HG03045 (cell line): ENCODE results near the gene ILF2.
"Not testable (repeated sequence)": the region's sequence is repeated elsewhere in the genome, so short reads cannot be mapped to it uniquely, and the experiment has no call there.

Source experiments
- ATAC-seq: cut with Tn5 transposase; IDR thresholded peaks from one replicate; pipeline ENCODE4 v1.9.1; 2021; ENCODE audit warnings: mild to moderate bottlenecking, moderate library complexity; ENCODE audit not compliant: unreplicated experiment

Gene ILF2

DNA sequence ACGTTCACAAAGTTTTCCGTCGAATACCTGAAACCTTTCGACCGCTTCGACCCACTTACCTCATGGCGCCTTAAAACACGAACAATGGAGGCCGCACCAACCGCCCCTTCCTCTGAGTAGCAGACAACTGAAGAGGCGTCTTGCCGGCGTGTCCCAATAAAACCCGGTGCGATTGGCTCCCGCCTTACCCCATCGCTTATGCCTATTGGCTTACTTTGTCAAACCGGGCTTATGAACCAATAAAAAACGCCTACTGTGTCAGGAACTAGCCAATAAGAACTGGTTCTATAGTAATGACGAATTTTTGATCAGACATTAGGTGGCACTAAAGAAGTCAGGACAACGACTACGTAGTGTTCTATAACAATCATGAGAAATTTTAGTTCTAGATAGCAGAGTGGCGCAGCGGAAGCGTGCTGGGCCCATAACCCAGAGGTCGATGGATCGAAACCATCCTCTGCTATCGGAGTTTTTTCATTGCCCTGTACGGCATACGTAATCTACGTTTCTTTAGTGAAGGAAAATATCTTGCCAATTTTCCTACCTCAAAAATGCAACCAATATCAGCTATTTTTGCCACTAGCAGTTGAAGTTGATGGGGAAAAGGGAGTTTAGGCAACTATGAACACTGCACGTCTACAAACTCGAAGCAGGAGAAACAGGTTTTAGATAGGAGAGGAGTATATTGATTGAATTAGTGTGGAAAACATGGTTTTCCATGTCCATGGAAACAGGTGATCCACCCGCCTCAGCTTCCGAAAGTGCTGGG, at the start of gene ILF2:
Gene ILF2, minus strand, starts transcription at position 135 of the 769 bp plus-strand sequence. Its CDS starts 71 bp downstream, at position 64.
- peak; percentile 87 for ATAC-seq

DNA sequence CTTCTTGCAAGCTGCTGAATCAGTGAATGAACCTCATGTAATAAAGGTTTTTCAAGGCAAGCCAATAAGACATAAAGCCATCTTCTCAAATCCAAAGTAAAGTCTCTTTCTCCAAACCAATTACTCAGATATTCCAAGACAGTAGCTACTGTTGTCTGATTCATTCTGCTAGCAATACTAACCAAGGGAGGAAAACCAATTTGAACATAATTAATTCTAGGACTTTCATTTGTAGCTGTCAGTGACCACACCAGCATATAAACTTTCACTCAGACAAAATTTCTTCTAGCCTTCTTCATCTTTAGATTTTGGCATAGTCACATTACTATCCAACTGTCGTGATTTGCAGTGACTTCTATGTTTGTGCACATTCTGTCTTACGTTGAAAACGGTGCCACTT, 46.5 kb upstream of the ILF2 start:
- no peak for ATAC-seq

DNA sequence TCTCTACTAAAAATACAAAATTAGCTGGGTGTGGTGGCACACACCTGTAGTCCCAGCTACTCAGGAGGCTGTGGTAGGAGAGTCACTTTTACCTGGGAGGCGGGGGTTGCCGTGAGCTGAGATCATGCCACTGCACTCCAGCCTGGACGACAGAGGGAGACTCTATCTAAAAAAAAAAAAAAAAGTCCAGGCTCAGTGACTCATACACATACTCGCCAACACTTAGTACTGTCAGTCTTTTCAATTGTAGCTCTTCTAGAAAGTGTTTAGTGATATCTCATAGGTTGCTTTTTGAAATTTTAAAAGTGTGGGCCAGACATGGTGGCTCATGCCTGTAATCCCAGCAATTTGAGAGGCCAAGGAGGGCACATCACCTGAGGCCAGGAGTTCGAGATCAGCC, 45.4 kb upstream of the ILF2 start:
- ATAC-seq = not testable (repeated sequence)

DNA sequence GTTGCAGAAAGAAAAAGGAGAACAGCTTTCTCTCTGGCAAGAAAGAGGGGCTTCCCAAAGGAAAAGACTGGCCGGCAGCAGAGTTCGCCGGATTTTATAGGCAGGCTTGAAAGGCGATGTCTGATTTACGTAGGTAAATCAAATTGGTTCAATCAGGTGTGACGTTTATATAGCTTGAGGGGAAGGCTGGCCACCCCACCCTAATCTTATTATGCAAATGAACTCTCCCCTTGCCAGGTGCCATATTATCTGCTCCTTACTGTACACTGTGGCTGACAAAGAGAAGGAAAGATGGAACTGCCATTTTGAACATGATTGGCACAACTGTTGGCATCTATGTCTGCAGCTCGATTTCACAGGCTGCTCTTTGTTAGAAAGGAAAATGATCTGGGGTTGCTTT, 40.2 kb upstream of the ILF2 start:
- no peak for ATAC-seq

DNA sequence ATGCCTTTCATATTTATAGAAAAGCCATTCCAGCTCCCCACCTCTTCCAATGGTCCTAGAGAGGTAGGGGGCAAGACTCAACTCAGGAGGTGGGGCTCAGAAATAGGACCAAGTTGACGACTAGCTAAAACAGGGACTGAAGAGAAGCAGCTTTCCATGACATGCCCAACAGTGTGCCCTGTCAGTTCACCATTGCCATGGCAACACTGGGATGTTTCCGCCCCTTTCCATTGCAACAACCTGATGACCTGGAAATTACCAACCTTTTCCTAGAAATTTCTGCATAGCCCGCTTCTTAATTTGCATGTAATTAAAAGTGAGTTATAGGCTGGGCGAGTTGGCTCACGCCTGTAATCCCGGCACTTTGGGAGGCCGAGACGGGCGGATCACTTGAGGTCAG, 34.7 kb upstream of the ILF2 start:
- no peak for ATAC-seq

DNA sequence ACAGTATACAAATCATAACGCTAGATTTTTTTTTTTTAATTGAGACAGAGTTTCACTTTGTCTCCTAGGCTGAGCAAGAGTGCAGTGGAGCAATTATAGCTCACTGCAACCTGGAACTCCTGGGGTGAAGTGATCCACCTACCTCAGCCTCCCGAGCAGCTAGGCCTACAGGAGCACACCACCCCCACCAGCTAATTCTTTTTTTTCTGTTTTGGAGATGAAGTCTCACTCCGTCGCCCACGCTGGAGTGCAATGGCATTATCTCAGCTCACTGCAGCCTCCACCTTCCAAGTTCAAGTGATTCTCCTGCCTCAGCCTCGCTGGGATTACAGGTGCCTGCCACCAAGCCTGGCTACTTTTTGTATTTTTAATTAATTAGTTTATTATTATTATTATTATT, 29.0 kb upstream of the ILF2 start:
- no peak for ATAC-seq

DNA sequence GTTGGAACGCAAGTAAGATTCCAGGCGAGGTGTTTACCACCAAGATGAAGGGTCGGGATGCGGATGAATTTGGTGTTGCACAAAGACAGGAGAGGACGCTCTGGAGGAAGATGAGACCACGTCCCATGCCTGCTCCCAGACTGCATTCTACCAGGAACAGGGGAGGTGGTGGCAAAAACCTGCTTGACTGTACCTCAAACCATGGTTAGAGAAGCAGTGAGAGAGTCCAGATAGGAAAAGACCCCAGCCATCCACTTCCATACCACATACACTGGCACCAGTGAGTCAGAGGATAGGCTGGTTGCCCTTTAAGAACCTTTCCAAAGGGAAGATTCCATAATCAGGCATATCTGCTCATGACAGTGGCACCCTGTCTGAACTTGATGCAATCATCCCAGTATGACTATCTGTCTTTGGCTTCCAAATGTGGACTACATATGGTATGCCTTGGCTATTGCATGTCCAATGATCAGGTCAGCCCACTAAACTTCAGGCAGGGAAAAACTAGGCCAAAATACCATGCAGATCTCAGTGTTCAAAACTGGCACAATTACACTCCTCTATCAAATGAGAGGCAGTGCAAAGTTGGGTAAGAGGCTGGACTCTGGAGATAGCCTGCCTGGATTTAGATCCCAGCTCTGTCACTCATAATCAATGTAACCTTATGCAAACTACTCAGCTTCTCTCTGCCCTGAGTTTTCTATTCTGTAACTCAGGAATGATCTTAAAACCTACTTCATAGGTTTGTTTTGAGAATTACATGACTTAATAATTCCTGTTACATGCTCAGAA, 28.3 kb upstream of the ILF2 start:
- no peak for ATAC-seq

DNA sequence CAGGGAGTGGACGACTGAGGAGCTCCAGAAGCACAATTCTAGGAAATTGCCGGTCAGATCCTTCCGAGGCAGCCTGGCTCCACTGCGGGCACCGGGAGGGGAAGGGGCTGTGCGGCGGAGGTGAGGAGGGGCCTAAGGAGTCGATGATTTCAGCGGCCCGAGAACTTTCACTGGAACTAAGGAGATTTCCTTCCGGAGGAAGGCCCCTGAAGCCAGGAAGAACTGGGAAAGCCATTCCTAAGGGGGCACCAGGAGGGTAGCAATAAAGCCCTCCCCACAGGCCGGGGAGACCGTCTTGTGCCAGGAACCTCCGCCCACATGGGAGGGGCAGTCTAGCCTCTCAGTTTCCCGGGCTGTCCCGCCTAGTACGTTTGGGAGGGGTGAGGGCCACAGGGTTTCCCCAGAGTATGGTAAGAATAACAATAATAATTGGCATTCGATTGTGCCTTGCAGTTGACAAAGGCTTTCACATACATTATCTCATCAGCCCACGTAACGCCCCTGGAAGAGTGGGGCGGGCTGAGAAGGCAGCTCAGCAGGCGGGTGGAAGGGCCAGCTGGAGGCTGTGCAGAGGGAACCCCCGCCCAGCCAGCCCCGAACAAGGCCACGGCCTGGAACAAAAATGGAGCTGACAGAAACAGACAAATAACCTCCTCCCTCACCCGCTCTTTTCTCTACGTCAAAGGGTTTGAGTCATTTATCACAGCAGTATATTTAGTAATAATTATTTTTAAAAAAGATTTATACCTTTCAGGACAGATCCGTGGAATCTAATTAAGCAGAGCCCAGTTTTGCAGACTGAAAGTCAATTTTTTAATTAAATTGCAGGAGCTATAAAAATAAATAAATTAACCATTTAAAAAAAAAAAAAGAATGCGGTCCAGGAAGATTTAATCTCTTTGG, 27.5 kb upstream of the ILF2 start:
- ATAC-seq = no peak

DNA sequence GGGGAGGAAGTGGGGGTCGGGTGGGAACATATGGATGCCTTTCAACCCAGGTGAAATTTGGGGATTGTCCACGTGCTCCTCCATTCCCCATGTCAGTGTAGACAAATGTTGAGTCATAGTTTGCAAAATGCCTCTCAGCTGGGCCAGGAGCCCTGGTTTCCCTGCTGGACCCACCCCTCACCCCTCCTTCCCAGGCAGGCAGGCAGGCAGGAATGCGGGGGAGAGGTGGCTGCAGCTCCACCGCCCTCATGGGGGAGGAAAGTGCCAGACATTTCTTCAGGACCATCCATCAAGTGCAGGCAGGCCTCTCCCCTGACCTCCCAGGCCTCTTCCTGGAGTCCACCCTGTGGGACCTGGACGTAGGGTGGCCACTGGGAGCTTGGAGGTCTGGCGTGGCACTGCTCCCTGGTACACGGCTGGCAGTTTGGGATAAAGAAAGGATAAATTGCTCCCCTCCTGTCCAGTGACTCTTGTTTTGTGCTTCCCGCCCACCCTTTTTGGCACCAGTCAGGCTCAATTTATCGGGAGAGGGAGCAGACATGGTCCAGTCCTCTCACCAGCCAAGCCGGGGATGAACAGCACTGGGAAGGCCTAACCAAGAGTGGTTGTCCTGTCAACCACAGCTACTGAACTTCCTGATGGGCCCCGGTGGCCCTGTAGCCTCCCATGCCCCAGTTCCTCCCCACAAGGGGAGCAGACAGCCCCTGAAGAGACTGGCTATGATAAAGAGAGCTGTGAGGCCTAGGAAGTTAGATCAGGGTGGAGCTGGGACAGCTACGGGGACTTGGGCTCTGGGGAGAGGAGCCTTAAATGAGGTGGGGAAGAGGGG, 26.6 kb upstream of the ILF2 start:
- ATAC-seq = no peak

DNA sequence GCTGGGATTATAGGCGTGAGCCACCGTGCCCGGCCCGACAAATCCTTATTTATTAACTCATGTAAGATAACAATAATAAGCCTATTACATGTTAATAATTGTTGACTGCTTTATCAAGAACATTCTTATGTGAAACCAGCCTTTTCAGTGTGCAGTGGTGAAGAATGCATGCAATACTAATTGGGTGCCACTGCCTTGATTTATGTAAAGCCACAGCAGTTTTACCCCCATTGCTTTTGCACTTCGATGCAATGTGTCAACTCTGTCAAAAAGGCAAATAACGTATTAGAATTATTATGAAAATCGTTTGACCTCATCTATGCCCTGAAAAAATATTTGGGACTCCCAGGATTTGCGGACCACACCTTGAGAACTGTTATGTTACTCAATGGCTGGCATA, 25.9 kb upstream of the ILF2 start:
- no peak for ATAC-seq

DNA sequence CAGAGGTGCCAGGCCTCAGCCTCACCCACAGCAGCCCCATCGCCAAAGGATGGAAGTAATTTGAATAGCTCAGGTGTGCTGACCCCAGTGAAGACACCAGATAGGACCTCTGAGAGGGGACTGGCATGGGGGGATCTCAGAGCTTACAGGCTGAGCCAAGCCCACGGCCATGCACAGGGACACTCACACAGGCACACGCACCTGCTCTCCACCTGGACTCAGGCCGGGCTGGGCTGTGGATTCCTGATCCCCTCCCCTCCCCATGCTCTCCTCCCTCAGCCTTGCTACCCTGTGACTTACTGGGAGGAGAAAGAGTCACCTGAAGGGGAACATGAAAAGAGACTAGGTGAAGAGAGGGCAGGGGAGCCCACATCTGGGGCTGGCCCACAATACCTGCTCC, 22.7 kb upstream of the ILF2 start:
- no peak for ATAC-seq

DNA sequence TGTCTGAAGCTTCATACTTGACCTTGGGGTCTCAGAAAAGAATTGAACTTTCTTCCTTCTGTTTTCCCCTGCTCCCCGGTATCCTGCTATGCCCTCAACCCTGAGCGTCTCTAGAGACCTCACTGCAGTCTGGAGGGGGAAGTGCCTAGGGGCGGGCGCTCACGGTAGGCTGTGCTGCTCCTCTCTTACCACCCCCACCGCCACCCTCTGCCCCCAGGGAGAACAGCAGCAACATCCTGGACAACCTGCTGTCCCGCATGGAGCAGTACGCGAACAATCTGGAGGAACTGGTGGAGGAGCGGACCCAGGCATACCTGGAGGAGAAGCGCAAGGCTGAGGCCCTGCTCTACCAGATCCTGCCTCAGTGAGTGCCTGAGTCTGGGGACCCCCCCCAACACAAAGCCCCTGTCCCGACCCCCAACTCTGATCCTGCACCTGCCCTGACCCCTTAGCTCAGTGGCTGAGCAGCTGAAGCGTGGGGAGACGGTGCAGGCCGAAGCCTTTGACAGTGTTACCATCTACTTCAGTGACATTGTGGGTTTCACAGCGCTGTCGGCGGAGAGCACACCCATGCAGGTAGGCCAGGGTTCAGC, 18.0 kb upstream of the ILF2 start:
- no peak for ATAC-seq

DNA sequence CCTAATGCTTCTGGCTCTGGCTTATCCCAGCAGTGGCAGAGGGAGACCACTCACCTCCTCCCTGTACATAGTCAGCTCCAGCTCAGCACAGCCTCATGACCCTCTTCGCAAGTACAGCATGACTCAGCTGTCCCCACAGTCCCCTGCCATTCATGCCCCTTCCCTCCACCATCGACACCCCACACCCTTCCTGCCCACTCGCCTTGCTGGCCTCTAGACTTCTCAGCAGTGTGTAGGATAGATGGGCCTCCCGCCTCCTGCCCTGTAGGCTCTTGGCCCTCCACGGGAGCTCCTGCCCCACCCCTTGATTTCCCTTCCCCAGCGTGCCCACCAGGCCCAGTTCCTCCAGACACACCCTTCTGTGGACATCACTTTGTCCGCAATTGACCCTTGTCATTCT, 17.5 kb upstream of the ILF2 start:
- no peak for ATAC-seq

DNA sequence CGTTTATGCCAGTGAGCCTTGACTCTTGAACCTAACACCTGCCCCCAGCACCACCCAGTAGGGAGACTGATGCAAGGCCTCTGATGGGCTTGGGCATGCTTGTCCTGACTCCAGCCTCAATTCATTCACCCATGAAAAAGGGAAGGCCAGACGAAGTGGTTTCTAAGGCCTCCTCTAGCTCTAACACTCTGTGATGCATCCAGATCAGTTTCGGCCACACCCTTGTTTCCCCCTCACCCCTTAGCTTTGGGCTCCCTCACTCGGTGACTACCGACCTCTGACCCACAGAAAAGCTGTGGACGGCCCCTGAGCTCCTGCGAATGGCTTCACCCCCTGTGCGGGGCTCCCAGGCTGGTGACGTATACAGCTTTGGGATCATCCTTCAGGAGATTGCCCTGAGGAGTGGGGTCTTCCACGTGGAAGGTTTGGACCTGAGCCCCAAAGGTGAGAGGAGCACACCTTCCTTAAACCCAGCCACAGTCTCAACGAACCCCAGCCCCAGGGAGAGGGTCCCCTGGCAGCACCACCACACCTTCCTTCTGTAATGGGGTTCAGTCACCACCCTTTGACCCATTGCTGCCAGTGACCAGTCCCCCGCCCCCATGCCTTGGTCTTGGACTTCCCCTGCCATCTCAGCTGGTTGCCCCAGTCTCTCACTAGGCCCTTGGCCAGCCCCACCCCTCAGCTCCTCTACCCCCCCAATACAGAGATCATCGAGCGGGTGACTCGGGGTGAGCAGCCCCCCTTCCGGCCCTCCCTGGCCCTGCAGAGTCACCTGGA, 16.7 kb upstream of the ILF2 start:
- no peak for ATAC-seq

DNA sequence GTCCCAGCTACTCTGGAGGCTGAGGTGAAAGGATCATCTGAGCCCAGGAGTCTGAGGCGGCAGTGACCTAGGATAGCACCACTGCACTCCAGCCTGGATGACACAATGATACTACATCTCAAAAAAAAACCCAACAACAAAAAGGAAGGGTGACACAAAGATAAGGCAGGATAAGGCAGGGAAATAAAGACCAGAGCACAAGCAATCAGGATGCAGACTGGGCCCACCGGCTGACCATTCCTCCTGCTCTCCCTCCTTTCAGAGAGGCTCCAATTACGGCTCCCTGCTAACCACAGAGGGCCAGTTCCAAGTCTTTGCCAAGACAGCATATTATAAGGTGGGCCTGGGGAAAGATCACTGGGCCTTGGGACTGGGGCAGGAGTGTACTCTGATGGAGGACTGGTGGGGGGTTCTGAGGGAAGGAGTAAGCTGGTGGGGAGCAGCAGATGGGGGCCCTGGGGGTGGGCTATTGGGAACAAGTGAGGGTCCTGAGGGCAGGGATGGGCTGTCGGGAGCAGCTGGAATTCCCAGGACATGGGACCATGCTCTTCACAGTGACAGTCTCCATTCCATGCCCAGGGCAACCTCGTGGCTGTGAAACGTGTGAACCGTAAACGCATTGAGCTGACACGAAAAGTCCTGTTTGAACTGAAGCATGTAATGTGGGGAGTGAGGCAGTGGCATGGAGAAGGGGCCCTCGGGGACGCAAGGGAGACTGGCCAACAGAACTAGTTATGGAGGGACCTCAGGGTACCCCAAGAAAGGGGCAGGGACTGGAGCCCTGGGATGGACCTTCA, 14.9 kb upstream of the ILF2 start:
- ATAC-seq = no peak

DNA sequence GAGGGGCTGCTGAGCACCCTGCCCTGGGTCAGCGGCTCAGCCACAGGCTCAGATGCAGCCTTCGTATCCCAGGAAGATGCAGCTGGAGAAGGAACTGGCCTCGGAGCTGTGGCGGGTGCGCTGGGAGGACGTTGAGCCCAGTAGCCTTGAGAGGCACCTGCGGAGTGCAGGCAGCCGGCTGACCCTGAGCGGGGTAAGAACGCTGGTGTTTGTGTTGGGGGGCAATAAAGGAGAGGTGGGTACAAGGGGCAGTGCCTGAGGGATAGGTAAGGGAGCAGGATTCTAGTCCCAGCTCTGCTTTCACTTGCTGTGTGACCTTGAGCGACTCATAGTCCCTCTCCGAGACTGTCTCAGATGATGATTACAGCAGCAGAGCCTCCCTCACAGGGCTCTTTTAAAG, 14.1 kb upstream of the ILF2 start:
- no peak for ATAC-seq

DNA sequence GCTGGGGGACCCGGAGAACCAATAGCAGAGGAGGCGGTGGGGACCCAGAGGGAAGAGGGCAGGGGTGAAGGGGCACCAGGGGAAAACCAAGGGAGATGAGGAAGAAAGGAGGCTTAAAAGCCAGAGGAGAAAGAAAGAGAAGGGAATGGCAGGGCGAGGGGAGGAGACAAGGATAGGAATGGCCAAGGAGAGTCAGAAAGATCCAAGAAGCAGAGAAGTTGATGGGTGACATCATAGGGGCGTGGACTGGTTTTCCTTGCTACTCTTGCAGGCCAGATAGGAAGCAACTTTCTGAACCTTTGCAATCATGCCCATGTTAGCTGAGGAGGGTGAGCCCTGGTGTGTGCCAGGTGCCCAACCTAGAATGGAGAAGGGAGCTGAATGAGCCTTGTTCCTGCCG, 13.1 kb upstream of the ILF2 start:
- no peak for ATAC-seq

DNA sequence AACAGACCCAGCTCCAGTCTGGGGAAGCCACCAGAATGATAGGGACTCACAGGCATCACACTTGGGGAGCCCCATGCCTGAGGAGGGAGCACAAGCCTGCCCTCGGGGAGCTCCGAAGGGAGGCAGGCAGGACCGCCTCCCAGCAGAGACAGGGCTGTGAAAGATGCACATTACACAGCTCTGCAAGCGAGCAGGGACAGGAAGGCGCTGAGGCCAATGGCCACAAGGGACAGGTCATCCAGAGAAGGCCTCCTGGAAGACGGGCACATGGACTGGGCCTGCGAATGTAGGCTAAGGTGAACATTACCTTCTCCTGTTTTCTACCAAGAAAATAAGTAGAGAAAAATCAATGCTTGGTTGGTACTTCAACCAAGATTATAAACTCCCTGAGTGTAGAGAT, 11.9 kb upstream of the ILF2 start:
- no peak for ATAC-seq

DNA sequence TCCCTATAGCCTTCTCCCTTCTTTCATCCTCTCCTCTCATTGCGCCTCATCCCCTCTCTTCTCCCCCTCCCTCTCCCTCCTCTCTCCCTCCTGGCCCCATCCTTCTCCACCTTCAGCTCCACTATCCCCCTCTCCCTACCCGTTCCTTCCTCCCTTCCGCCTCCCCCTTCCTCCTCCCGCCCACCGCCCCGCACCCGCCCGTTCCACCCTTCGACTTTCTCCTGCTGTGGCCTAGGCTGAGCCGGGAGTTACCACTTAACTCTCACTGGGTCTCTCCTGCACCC, 9.3 kb upstream of the ILF2 start:
- no peak for ATAC-seq
